SKM-1 (cell line): ENCODE measurements around the gene GAP43.
"Not testable (repeated sequence)": the region's sequence is repeated elsewhere in the genome, so short reads cannot be mapped to it uniquely, and the experiment has no call there.

Source experiments
- DNase-seq: peaks from one replicate; lab custom pipeline; 2025; ENCODE audit not compliant: unreplicated experiment; lab: John Stamatoyannopoulos, UW

Gene GAP43

GRCh38 chr3:115695090-115695489, 71.8 kb downstream of the GAP43 start:
- no peak for DNase-seq

- no peak for DNase-seq
Observed at GRCh38 chr3:115697263-115698053, 74.1 kb downstream of the GAP43 start.

DNA sequence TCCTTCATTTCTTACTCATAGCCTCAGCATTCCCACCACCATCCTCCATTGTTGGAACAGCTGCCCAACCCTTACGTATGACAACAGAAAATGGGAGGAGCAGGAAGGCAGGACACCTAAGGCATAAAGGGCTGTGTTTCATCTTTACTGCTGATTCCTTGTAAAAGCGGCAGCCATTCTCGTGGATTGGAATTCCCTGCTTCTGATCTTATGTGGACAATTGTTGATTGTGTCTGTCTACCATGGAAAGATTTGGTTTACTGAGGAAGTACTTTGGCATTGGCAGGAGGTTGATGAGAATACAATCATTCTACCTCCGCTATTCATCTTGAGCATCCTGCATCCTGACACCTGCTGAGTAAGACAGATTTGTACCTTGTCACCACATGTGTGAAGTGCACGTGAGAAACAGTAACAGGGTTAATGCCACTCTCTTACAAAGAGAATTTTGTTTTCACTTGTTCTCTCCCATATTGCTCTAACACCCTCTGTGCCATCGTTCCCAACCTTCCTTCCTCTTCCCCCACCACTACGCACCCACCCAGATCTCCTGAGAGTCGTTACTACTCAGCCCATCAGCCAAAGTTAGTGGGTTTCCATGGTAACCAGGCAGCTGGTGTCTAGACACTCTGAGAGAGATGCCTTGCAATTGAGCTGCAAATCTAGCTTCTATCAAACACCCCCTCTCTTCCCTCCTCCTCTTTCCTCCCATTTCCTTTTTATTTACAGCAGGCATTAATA, 75.7 kb downstream of the GAP43 start:
- no peak for DNase-seq

- no peak for DNase-seq
Observed at GRCh38 chr3:115699706-115700105, 76.4 kb downstream of the GAP43 start.

DNA sequence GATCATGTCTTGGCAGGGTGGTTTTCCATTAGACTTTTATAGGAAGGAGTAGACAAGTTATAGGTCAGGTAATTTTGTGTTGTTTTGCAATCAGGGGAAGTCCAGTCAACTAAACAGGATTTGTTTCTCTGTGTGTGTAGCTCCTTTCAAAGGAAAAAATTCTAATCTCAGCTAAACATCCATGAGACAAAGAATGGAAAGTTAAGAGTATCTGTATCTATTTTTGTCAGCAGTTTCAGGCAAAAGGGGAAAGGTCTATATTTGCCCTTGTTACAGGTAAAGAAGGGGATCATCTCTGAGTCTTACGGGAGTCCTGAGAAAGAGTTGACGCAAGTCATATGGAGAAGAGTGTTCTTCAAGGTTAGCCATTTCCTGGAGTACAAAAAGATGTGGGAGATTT, 79.3 kb downstream of the GAP43 start:
- no peak for DNase-seq

DNA sequence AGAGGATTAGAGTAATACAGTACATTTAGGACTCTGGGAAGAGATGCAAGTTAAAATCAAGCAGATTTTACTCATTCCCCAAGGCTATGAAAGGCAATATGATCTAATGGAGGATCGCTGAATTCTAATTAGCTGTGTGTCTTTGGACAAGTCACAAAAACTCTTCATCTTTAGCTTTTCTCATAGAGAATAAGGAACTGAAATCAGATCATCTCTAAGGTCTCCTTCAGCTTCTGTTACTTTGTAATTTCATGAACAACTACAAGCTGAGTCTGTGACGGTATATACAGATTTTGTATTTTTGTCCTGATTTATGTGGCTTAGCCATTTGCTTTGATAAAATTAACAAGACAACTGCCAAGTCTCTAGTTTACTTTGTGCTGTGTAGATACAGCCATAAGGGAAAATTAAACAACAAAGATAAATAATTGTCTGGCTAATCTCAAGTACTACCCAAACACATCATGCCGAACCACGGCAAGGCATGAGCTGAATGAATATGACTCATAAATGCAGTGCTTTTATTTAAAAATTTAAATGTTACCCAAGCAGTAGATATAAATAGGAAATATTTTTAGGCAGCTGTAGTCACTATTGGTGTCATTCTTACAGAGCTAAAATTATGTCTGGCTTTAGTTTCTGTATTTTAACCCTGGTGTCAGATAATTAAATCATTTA, 81.5 kb downstream of the GAP43 start:
- no peak for DNase-seq

- DNase-seq = no peak
Observed at GRCh38 chr3:115706311-115706829, 83.1 kb downstream of the GAP43 start.

- no peak for DNase-seq
Observed at GRCh38 chr3:115708540-115708939, 85.2 kb downstream of the GAP43 start.

- DNase-seq = no peak
Observed at GRCh38 chr3:115709093-115709492, 85.8 kb downstream of the GAP43 start.

DNA sequence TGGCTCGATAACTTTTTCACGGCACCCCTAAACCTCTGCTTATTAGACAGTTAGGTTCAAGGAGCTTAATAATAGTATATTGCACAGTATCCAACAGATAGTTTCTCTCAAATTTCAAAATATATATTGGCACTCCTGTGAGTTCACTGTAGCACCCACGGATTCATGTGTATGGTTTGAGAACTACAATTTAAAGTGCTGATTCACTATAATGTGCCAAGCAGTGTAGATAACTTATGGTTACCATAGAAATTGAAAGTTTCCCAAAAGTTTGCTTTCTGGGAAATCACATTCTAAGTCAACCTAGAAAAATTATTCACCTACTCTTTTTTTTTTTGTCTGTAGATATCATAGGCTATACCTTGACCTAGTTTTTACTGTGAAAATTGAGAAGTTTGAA, 86.6 kb downstream of the GAP43 start:
- no peak for DNase-seq

DNA sequence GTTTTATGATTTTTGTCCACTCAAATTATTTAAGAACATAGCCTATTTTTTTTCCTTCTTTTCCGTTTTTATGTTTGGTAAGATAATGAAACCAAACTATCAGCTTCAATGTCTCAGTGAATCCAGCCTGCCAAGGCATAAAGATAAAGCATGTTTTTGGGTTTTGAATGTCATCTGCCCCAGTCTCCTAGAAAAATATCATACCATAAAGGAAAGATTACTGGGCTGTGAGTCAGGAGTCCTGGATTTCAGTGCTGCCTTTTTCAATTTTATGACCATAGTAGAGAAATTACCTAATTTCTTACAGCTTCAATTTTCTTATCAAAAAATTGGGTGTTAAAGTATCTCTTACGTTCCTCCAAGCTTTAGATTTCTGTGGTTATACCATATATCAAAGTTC, 87.5 kb downstream of the GAP43 start:
- no peak for DNase-seq

DNA sequence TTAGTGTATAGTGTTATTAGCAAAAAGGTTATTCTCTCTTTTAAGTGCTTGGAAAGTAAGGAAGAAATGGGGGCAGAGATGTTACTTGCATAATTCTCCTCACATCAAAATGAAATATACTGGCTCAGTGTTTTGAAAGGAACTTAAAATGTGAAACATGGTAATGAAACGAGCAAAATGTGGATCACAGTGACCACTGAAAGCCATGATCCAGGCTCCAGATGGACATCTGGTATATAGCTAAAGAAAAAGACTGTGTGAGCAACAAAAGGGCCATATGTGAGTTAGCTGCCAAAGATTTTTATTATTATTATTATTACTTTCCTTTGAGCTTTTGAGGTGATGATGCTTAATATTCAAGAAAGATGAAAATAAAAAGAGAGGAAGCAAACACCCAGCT, 89.6 kb downstream of the GAP43 start:
- DNase-seq = no peak

GRCh38 chr3:115713284-115713683, 90.0 kb downstream of the GAP43 start:
- no peak for DNase-seq

GRCh38 chr3:115715241-115715745, 92.0 kb downstream of the GAP43 start:
- DNase-seq = no peak

GRCh38 chr3:115720983-115721382, 97.7 kb downstream of the GAP43 start:
- DNase-seq = no peak

DNA sequence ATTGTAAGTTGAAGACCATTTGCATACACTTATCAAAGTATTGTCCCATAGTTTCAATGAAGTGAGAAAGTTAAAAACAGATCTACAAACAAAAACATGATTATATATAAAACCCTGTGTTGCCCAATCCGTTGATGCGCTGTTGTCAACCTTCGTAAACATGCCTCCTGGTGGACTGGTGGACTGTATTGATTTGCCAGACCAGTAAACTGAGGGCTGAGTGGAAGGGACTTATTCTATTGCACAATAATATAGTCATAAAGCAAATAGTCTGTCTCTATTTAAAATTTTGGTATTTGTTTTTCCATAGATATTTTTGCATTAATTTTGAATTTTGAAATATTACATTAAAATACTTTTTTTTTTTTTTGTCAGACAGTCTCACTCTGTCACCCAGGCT, 102.5 kb downstream of the GAP43 start:
- no peak for DNase-seq

GRCh38 chr3:115727135-115727534, 103.8 kb downstream of the GAP43 start:
- DNase-seq = no peak

DNA sequence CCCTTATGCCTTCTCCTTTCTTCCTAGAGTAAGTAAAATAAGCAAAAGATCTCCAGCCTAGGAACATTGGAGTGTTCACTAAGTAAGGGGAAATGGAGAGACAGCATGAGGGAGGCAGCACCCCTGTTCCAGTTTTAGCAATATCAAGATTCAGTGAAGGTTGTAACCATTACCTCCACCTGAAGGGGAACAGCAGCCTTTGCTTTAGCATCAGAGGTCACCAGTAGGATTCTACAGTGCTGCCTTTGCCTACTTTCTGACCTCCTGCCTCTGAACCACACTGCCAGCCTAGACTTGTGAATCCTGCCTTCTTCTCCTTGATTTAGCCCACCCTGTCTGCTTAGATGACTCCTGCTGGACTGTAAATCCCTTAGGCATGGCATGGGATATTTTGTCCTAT, 104.7 kb downstream of the GAP43 start:
- DNase-seq = no peak

- DNase-seq = not testable (repeated sequence)
Observed at GRCh38 chr3:115736341-115736740, 113.0 kb downstream of the GAP43 start.

DNA sequence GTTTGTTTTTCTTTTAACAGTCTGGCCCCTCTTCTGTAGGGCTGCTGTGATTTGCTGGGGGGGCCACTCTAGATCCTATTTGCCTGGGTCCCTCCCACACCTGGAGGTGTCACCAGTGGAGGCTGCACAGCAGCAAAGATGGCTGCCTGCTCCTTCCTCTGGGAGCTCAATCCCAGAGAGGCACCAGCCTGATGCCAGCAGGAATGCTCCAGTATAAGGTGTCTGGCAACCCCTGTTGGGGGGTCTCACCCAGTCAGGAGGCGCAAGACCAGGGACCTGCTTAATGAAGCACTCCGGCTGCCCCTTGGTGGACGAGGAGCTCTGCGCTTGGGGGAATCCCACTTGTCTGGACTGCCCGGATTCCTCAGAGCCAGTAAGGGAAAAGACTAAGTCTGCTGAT, 118.3 kb downstream of the GAP43 start:
- no peak for DNase-seq

GRCh38 chr3:115744516-115744915, 121.2 kb downstream of the GAP43 start:
- DNase-seq = not testable (repeated sequence)
